Right atrium auricular region (tissue), 2 donors: ENCODE measurements around the gene DLG2. TPM values are rescaled to one million over a fixed set of nuclear protein-coding genes. Genes with fewer than 3 reads are reported as not detected.

ENCODE experiments used
- DNase-seq: peaks from one replicate; pipeline ENCODE4 v3.0.0-alpha.2; 2019; ENCODE audit warnings: low spot score
- H3K27ac ChIP-seq, 2 donors: fragments of 200-600 bp; sonication (generic); 1 replicate in 1 of 2; 2 replicates in 1 of 2; pipeline ENCODE4 v1.5.1; 2016 to 2019
- H3K27me3 ChIP-seq, 2 donors: fragments of 200-600 bp; sonication (generic); one replicate each; pipeline versions ENCODE4 v1.5.1 to v1.6.0; 2017 to 2019
- H3K36me3 ChIP-seq: fragments of 200-600 bp; sonication (generic); one replicate; pipeline ENCODE4 v1.5.1; 2016
- H3K4me1 ChIP-seq, 2 donors: fragments of 200-600 bp; sonication (generic); one replicate each; pipeline versions ENCODE4 v1.5.1 to v1.6.0; 2017 to 2019
- H3K4me3 ChIP-seq, 2 donors: fragments of 200-600 bp; sonication (generic); 1 replicate in 1 of 2; 2 replicates in 1 of 2; pipeline ENCODE4 v1.5.1; 2017 to 2019; ENCODE audit warnings: mild to moderate bottlenecking in 1 of 2, moderate library complexity in 1 of 2
- H3K9me3 ChIP-seq, 2 donors: fragments of 200-600 bp; sonication (generic); one replicate each; pipeline ENCODE4 v1.5.1; 2019
- total RNA-seq, 2 donors: library from RNA; depleted of rRNA; stranded (reverse); fragments of >200 nt; gene quantifications; one replicate each; pipeline ENCODE4 v1.1.0, GENCODE V29; 2016
- TF ChIP-seq, protein P1 (sequence below), 2 donors: fragments of 200-600 bp; sonication (generic); IDR thresholded peaks; one replicate each; pipeline ENCODE4 v1.5.1; 2019; ENCODE audit warnings: antibody characterized with exemption in 2 of 2

Gene DLG2
- total RNA-seq, 2 donors from 2014 or later = 6.6 to 6.7 TPM

DNA sequence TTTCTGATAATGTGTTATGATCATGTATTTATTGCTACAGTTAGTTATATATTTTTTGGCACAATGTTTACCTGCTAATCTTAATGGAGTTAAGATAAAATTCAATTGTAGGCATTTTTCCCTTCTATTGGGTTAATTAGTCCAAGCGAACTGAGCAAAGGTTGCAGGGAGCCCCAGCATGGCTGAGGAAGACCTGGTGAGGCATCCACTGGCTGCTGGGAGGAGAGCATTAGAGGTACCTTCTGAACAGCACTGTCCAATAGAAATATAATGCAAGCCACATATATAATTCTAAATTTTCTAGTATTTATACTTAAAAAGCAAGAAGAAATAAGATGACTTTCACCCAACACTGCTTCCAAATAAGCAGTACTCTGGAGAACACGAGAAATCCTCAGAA lies 19.9 kb upstream of the DLG2 start:
- peak overlapping the region; percentile 73 to 83 for H3K27ac ChIP-seq
- H3K36me3 ChIP-seq = no peaks in the 10 kb centered on the region
- H3K4me3 ChIP-seq = peak overlapping the region; percentile 63 to 66
- H3K4me1 ChIP-seq = peaks cover 0 to 22% of the 10 kb centered on the region in 2 donors
- no peaks in the 10 kb centered on the region for H3K9me3 ChIP-seq
- DNase-seq = no peak
- no peaks in the 10 kb centered on the region for H3K27me3 ChIP-seq
- TF ChIP-seq, protein P1, sequence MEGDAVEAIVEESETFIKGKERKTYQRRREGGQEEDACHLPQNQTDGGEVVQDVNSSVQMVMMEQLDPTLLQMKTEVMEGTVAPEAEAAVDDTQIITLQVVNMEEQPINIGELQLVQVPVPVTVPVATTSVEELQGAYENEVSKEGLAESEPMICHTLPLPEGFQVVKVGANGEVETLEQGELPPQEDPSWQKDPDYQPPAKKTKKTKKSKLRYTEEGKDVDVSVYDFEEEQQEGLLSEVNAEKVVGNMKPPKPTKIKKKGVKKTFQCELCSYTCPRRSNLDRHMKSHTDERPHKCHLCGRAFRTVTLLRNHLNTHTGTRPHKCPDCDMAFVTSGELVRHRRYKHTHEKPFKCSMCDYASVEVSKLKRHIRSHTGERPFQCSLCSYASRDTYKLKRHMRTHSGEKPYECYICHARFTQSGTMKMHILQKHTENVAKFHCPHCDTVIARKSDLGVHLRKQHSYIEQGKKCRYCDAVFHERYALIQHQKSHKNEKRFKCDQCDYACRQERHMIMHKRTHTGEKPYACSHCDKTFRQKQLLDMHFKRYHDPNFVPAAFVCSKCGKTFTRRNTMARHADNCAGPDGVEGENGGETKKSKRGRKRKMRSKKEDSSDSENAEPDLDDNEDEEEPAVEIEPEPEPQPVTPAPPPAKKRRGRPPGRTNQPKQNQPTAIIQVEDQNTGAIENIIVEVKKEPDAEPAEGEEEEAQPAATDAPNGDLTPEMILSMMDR (IDR thresholded peaks at IDR 0.05) = no peak

- Histone ChIP-seq H3K4me3 (peak overlapping the region in 1 of 2 donors; percentile 1), H3K4me1 (peaks cover 0 to 11% of the 10 kb centered on the region in 2 donors), H3K9me3 (no peaks in the 10 kb centered on the region), H3K36me3 (no peaks in the 10 kb centered on the region), H3K27ac (no peak overlapping the region), H3K27me3 (no peaks in the 10 kb centered on the region)
- TF ChIP-seq, protein P1 (IDR thresholded peaks at IDR 0.05) = no peak
- no peak for DNase-seq
Measured at GRCh38 chr11:85643191-85643614, 16.1 kb upstream of the DLG2 start.

DNA sequence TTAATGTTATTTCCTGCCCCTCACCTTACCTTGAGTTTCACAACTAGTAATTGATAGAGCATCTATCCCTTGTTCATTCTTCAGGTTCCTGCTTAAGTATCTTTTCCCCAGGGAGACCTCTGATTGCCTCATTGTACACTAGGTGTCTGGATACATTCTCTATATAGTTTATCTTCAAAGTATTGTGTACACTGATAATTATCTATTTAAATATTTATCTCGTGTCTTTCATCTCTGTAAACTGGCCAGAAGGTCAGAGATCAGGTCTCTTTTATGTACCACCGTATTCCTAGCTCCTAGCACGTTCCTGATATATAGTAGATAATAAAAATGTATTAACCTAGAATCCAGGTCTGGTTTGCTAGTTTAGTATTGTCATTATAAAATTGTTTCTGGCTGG lies 7.6 kb upstream of the DLG2 start:
- Histone ChIP-seq H3K9me3 (no peaks in the 10 kb centered on the region), H3K27ac (no peak overlapping the region), H3K27me3 (no peaks in the 10 kb centered on the region), H3K4me3 (no peak overlapping the region), H3K4me1 (peaks cover 0 to 2% of the 10 kb centered on the region in 2 donors), H3K36me3 (peaks cover 14% of the 10 kb centered on the region)
- TF ChIP-seq, protein P1 (IDR thresholded peaks at IDR 0.05) = no peak
- DNase-seq = no peak

GRCh38 chr11:85628771-85629341 lies 1.7 kb upstream of the DLG2 start:
- peak overlapping the region; percentile 67 to 76 for H3K4me3 ChIP-seq
- H3K4me1 ChIP-seq = peaks cover 0 to 24% of the 10 kb centered on the region in 2 donors
- H3K27ac ChIP-seq = peak overlapping the region; percentile 87 to 93
- no peak for DNase-seq
- no peaks in the 10 kb centered on the region for H3K27me3 ChIP-seq
- H3K9me3 ChIP-seq = no peaks in the 10 kb centered on the region
- TF ChIP-seq, protein P1 (IDR thresholded peaks at IDR 0.05) = no peak
- H3K36me3 ChIP-seq = peaks cover under 1% of the 10 kb centered on the region

GRCh38 chr11:85627998-85628770 lies 1.0 kb upstream of the DLG2 start, which contains the start of gene TMEM126B:
TMEM126B (plus strand) TSS chr11:85628593; CDS start chr11:85628608, 15 bp downstream.
- no peaks in the 10 kb centered on the region for H3K36me3 ChIP-seq
- H3K9me3 ChIP-seq = no peaks in the 10 kb centered on the region
- H3K4me1 ChIP-seq = peaks cover 0 to 24% of the 10 kb centered on the region in 2 donors
- no peaks in the 10 kb centered on the region for H3K27me3 ChIP-seq
- TF ChIP-seq, protein P1 (IDR thresholded peaks at IDR 0.05) = no peak
- peak within 1 kb of the TSS; percentile 67 to 76 for H3K4me3 ChIP-seq
- peak within 1 kb of the TSS; percentile 87 to 93 for H3K27ac ChIP-seq
- DNase-seq = peak; percentile 99
